Testis (tissue), 5 donors: Measurements from ENCODE around the gene SYCP2. TPM values are rescaled to one million over a fixed set of nuclear protein-coding genes. Genes with fewer than 3 reads are reported as not detected.

Experiments
- DNase-seq: peaks from one replicate; pipeline ENCODE4 v3.0.0-alpha.2; 2019
- H3K27ac ChIP-seq, 2 donors: fragments of 200-600 bp; sonication (generic); one replicate each; pipeline ENCODE4 v1.5.1; 2019
- H3K27me3 ChIP-seq: fragments of 200-600 bp; sonication (generic); one replicate; pipeline ENCODE4 v1.5.1; 2019
- H3K36me3 ChIP-seq: fragments of 200-600 bp; sonication (generic); one replicate; pipeline ENCODE4 v1.5.1; 2017; ENCODE audit warnings: low read depth; ENCODE audit errors: missing control alignments
- H3K4me1 ChIP-seq: fragments of 200-600 bp; sonication (generic); one replicate; pipeline ENCODE4 v1.5.1; 2019
- H3K4me3 ChIP-seq, 2 donors: fragments of 200-600 bp; sonication (generic); one replicate each; pipeline ENCODE4 v1.5.1; 2017 to 2019
- H3K9me3 ChIP-seq: fragments of 200-600 bp; sonication (generic); one replicate; pipeline ENCODE4 v1.5.1; 2017
- POLR2A ChIP-seq: fragments of 450-650 bp; IDR thresholded peaks from one replicate; pipeline ENCODE4 v1.6.1; 2017; ENCODE audit warnings: antibody characterized with exemption, mild to moderate bottlenecking, moderate library complexity
- WGBS, 2 donors: methylation state at CpG; one replicate each; pipeline ENCODE4 v1.1.5; 2018; 5-methylcytosine and 5-hydroxymethylcytosine counted together
- intact Hi-C: fragments of 100-400 bp; cut with DNase I; formaldehyde crosslinking; loops from one replicate; pipeline ENCODE4 v1.15.1; 2023; ENCODE audit warnings: low total_unique reads
- long read RNA-seq, 2 donors: transcript quantifications; one replicate each; lab custom pipeline, GENCODE V29; 2026
- polyA plus RNA-seq: library from polyadenylated mRNA; stranded (reverse); fragments of 350-450 nt; fragmentation: Illumina TruSeq; extraction: RNeasy Lipid Tissue Mini Kit (QIAGEN cat#74804); gene quantifications from one replicate; pipeline ENCODE4 v1.2.3, GENCODE V29; 2014; ENCODE audit warnings: low read depth, low replicate concordance; ENCODE audit not compliant: insufficient read depth
- total RNA-seq, 2 donors: library from RNA; depleted of rRNA; stranded (reverse); fragments of >200 nt; gene quantifications; one replicate each; pipeline ENCODE4 v1.2.3, GENCODE V29; 2016
- TF ChIP-seq, protein P1 (sequence below), 3 experiments: fragments of 450-650 bp in 2 of 3; fragments of 200-600 bp in 1 of 3; sonication (generic) in 1 of 3; IDR thresholded peaks; one replicate each; pipeline ENCODE4 v1.5.1; 2016 to 2019; ENCODE audit warnings: antibody characterized with exemption in 3 of 3, mild to moderate bottlenecking in 2 of 3, moderate library complexity in 1 of 3

Gene SYCP2
- total RNA-seq (10 to 100 TPM; 23.8 to 55.8 TPM), polyA plus RNA-seq (18.8 TPM)
- long read RNA-seq, donor 1, result 0 reads
- long read RNA-seq, donor 2, result 0 reads

DNA sequence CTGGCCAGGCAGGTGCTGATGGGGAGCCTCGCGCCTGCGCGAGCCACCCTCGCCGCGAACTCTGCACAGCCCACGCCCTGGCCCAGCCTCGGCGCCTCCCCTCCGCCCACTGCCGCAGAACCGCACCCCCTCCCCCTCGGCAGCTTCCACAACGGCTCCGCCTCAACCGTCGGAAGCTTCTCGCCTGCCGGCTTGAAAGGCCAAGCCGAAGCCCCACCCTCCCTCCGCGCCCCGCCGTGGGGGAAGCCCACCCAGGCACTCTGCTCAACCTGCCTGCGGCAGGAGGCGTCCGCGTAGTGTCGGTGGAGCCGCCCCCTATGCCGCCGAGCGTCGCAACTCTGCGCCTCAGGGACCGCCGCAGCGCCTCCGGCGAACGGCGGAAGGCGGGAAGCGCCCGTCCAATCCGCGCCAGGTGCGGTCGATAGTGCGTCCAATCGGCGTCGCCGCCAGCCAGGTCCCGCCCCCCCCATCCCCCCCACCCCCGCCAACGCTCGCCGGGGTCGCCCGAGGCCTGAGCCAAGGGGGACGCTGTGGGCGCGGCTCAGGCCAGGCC, at the start of gene SYCP2:
Gene SYCP2 (minus strand): TSS at position 342 of the 553 bp plus-strand sequence. CDS start 11,224 bp downstream, outside the sequence.
- H3K27ac ChIP-seq, result peak within 1 kb of the TSS; percentile 63 to 89
- no peak for TF ChIP-seq POLR2A
- TF ChIP-seq, protein P1, sequence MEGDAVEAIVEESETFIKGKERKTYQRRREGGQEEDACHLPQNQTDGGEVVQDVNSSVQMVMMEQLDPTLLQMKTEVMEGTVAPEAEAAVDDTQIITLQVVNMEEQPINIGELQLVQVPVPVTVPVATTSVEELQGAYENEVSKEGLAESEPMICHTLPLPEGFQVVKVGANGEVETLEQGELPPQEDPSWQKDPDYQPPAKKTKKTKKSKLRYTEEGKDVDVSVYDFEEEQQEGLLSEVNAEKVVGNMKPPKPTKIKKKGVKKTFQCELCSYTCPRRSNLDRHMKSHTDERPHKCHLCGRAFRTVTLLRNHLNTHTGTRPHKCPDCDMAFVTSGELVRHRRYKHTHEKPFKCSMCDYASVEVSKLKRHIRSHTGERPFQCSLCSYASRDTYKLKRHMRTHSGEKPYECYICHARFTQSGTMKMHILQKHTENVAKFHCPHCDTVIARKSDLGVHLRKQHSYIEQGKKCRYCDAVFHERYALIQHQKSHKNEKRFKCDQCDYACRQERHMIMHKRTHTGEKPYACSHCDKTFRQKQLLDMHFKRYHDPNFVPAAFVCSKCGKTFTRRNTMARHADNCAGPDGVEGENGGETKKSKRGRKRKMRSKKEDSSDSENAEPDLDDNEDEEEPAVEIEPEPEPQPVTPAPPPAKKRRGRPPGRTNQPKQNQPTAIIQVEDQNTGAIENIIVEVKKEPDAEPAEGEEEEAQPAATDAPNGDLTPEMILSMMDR (IDR thresholded peaks at IDR 0.05), result no peak
- H3K27me3 ChIP-seq, result no peaks in the 10 kb centered on the region
- peaks cover 4% of the 10 kb centered on the region for H3K4me1 ChIP-seq
- DNase-seq, result peak; percentile 67
- 34 to 53% methylated on average over 3 to 44 of the region's 65 CpGs for WGBS, 2 donors
- H3K4me3 ChIP-seq, result peak within 1 kb of the TSS; percentile 70 to 79
- intact Hi-C loops, result no loop called here
- H3K36me3 ChIP-seq, result no peaks in the 10 kb centered on the region
- no peaks in the 10 kb centered on the region for H3K9me3 ChIP-seq

DNA sequence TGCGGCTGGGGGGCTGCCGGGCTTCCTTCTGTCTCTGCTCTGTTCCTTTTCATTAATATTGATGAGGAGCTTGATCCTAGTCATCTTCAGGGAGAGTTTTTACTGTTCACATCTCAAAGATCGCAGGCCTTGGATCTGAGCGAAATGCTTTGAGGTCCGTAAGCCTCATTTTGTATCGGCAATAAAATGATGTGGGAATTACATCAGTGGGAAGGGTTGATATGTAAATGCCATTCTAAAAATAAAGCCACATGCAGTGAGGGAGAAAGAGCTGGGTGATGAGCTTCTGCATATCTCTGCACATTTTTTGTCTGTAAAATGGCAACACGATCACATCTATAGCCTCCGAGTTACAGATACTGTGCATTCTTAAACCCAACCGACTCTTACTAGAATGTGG, 49.6 kb upstream of the SYCP2 start:
- Histone ChIP-seq H3K4me1 (no peaks in the 10 kb centered on the region), H3K4me3 (no peak overlapping the region), H3K27me3 (no peaks in the 10 kb centered on the region), H3K27ac (no peak overlapping the region), H3K9me3 (no peaks in the 10 kb centered on the region), H3K36me3 (no peaks in the 10 kb centered on the region)
- WGBS, 2 donors, result 93 to 94% methylated on average over 9 of the region's 9 CpGs
- DNase-seq, result no peak
- TF ChIP-seq, protein P1 (IDR thresholded peaks at IDR 0.05), result no peak
- no peak for TF ChIP-seq POLR2A
- intact Hi-C loops, result no loop called here

DNA sequence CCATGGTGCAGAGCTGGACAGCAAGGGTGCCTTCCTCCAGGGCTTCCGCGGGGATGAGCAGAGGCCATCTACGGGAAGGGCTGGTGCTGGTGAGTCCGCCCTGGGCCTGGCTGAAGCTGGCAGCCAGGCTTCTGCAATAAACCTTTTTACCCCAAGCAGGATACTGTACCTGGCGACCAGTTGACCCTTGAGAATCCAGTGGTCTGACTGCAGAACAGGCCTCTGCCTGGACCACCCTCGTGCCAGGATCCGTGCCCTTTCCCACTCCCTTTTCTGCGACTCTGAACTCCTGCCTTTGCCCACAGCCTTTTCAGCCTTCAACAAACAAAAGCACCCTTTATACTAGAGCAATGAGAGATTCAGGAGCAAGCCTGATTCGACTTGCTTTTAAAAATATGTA, 43.6 kb upstream of the SYCP2 start:
- TF ChIP-seq, protein P1 (IDR thresholded peaks at IDR 0.05), result no peak
- TF ChIP-seq POLR2A, result no peak
- no peak for DNase-seq
- 80 to 85% methylated on average over 9 of the region's 9 CpGs for WGBS, 2 donors

DNA sequence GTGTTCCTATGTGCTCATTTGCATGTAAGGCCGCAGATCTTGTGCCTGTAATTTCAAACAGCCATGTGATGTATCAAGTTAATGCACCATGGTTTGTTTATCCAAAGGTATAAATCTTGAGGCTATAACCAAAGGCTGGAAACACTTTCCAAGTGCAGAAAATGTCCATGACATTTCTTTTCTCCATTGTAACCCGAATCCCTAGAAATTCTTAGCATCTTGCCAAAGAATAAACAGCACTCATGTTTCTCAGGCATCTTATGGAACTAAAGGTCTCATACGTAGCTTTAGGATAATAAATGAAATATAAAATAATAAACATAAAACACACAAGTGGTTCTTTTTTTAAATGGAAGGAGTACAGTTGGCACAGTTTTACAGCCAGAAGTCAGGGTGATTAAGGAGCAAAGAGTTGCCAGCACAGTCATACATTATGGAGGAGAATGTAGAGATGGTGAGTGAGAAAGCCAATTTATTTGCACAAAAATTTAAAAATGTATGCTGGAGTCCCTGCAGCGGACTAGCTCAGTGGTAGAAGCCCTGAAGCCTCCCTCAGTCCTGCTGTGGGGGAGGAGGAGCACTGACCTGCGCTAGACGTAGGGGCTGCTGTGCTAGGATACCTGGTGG, 42.8 kb upstream of the SYCP2 start:
- Histone ChIP-seq H3K36me3 (no peaks in the 10 kb centered on the region), H3K9me3 (no peaks in the 10 kb centered on the region), H3K4me3 (no peak overlapping the region), H3K27ac (no peak overlapping the region), H3K27me3 (no peaks in the 10 kb centered on the region), H3K4me1 (no peaks in the 10 kb centered on the region)
- intact Hi-C loops, result no loop called here
- WGBS, 2 donors, result 70 to 71% methylated on average over 6 of the region's 6 CpGs
- no peak for DNase-seq
- TF ChIP-seq POLR2A, result no peak

More for the DNA sequence above, 43.6 kb upstream of the SYCP2 start:
- no peaks in the 10 kb centered on the region for H3K9me3 ChIP-seq
- H3K4me1 ChIP-seq, result no peaks in the 10 kb centered on the region
- intact Hi-C loops, result no loop called here
- H3K27me3 ChIP-seq, result no peaks in the 10 kb centered on the region
- H3K27ac ChIP-seq, result no peak overlapping the region
- H3K4me3 ChIP-seq, result no peak overlapping the region
- H3K36me3 ChIP-seq, result no peaks in the 10 kb centered on the region

DNA sequence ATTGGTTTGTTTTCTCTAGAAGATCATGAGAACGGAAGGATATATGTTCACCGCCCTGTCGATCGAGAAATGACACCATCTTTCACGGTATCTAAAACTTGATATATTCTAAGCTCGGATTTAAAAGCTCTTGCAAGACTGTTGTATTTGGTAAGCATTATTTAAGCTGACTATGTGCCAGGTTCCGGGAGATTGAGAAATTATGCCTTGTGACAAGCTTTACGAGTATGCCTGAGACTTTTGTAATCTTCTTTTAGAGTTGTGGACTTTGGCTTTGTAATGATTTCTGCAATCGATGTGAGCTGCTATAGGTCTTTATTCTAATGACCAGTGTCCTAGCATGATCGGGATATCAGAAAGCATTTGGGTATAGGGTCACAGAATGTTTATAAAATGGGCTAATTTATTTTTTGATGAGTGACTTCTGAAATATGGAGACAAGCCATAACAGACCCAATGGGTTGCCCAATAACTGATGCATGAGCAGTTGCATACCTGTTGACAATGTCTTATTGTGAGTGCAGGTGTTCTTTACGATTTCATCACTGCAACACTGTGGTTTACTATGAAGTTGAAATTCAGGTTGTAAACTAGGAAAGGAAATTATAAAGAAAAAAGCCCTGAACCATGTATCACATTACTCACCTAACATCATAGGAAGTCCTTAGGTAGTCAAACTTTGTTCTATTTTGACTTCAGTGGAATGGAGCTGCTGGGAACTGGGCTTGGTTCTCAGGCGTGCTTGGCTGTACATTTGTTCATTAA, 38.8 kb upstream of the SYCP2 start:
- H3K27me3 ChIP-seq, result no peaks in the 10 kb centered on the region
- DNase-seq, result no peak
- intact Hi-C loops, result no loop called here
- 91 to 92% methylated on average over 12 of the region's 12 CpGs for WGBS, 2 donors
- H3K27ac ChIP-seq, result no peak overlapping the region
- TF ChIP-seq, protein P1 (IDR thresholded peaks at IDR 0.05), result no peak
- TF ChIP-seq POLR2A, result no peak
- H3K4me3 ChIP-seq, result no peak overlapping the region
- no peaks in the 10 kb centered on the region for H3K4me1 ChIP-seq
- H3K9me3 ChIP-seq, result no peaks in the 10 kb centered on the region
- no peaks in the 10 kb centered on the region for H3K36me3 ChIP-seq
